Measurements from ENCODE around the gene RPP21. TPM values are rescaled to one million over a fixed set of nuclear protein-coding genes. Genes with fewer than 3 reads are reported as not detected.
"Not testable (repeated sequence)": the region's sequence is repeated elsewhere in the genome, so short reads cannot be mapped to it uniquely, and the experiment has no call there.

The RPP21 gene
- polyA plus RNA-seq, 1 donor, result 21.2 TPM

- DNase-seq (ENCODE audit: low read depth), result no peak
These were observed 15.6 kb upstream of the RPP21 start for GRCh38 chr6:30329331-30329730.

- no peak for DNase-seq (ENCODE audit: low read depth)
These were observed 13.0 kb upstream of the RPP21 start for GRCh38 chr6:30331981-30332380.

GRCh38 chr6:30334075-30334783, 10.7 kb upstream of the RPP21 start:
- DNase-seq (ENCODE audit: low read depth), result no peak

- DNase-seq (ENCODE audit: low read depth), result no peak
These were observed 4.3 kb upstream of the RPP21 start for GRCh38 chr6:30340589-30341054.

- DNase-seq (ENCODE audit: low read depth), result no peak
These were observed 3.7 kb upstream of the RPP21 start for GRCh38 chr6:30341218-30341617.

- DNase-seq (ENCODE audit: low read depth), result no peak
These were observed 3.2 kb upstream of the RPP21 start for GRCh38 chr6:30341728-30342127.

- DNase-seq (ENCODE audit: low read depth), result no peak
These were observed 627 bp upstream of the RPP21 start for GRCh38 chr6:30344191-30344867.

- no peak for DNase-seq (ENCODE audit: low read depth)
These were observed 896 bp downstream of the RPP21 start for GRCh38 chr6:30345852-30346251.

- no peak for DNase-seq (ENCODE audit: low read depth)
These were observed 4.0 kb downstream of the RPP21 start for GRCh38 chr6:30348957-30349356.

- no peak for DNase-seq (ENCODE audit: low read depth)
These were observed 4.6 kb downstream of the RPP21 start for GRCh38 chr6:30349421-30350177.

- no peak for DNase-seq (ENCODE audit: low read depth)
These were observed 5.6 kb downstream of the RPP21 start for GRCh38 chr6:30350524-30350923.

GRCh38 chr6:30352550-30352949, 7.6 kb downstream of the RPP21 start:
- no peak for DNase-seq (ENCODE audit: low read depth)

- DNase-seq (ENCODE audit: low read depth), result no peak
These were observed 10.3 kb downstream of the RPP21 start for GRCh38 chr6:30355281-30355680.

- DNase-seq (ENCODE audit: low read depth), result no peak
These were observed 11.6 kb downstream of the RPP21 start for GRCh38 chr6:30356536-30356935.

- DNase-seq (ENCODE audit: low read depth), result no peak
These were observed 13.0 kb downstream of the RPP21 start for GRCh38 chr6:30357678-30358540.

GRCh38 chr6:30359276-30359675, 14.3 kb downstream of the RPP21 start:
- DNase-seq (ENCODE audit: low read depth), result no peak

GRCh38 chr6:30360139-30360538, 15.2 kb downstream of the RPP21 start:
- DNase-seq (ENCODE audit: low read depth), result no peak

GRCh38 chr6:30361661-30362060, 16.7 kb downstream of the RPP21 start:
- no peak for DNase-seq (ENCODE audit: low read depth)

GRCh38 chr6:30363459-30363858, 18.5 kb downstream of the RPP21 start:
- no peak for DNase-seq (ENCODE audit: low read depth)

- DNase-seq (ENCODE audit: low read depth), result no peak
These were observed 19.6 kb downstream of the RPP21 start for GRCh38 chr6:30364591-30364990.

GRCh38 chr6:30369280-30369679, 24.3 kb downstream of the RPP21 start:
- not testable (repeated sequence) for DNase-seq (ENCODE audit: low read depth)
